ENCODE data around the gene LARP4.
A peak's percentile ranks its signal among the peaks of the same experiment; 100 is the strongest.
"Not testable (repeated sequence)": the region's sequence is repeated elsewhere in the genome, so short reads cannot be mapped to it uniquely, and the experiment has no call there.

LARP4 gene

DNA sequence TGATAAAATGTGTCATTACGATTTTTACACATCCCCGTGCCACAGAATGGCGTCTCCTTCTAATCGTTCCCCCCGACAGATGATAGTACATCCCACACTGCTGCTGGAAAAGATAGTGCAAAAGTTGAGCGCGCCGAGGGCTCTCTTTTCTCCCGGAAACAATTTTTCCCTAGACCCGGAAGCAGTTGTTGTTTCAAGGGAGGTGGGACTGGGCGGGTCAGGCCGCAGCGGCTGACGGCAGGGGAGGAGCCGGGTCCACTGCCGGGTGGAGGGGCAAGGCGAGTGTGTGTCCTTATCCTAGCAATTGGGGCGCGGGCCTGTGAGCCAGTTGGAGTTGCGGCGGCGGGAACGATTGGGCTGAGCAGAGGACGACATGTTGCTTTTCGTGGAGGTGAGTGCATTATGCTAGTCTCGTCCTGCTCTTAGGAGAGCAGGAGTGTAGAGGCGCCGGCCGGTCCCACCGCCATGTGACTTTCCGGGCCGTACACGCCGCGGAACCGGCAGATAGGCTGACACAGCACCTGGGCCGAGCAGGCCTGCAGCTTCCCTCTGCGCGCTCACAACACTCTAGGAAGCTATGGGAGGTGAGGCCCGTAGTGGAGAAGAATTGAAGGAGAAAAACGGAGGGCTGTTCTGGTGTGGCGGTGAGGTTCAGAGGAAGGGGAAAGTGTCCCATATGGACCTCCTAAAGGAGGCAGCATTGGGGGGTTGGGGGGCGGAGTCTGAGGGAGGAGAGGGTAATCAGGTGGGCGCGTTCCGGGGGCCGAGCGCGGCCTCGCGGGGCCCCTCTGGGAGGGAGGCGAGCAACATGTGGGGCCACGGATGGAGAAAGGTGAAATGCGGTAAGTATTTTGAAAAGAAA lies at the start of gene LARP4:
Gene LARP4 (plus strand): TSS at position 248 of the 862 bp plus-strand sequence. CDS start 126 bp downstream, at position 374.
- peak; percentile 81 to 88 for DNase-seq (ENCODE audit: low read depth in 2 of 2)

GRCh38 chr12:50351120-50352043 lies 49.3 kb upstream of the LARP4 start:
- DNase-seq (ENCODE audit: low read depth in 2 of 2): no peak

- no peak for DNase-seq (ENCODE audit: low read depth in 2 of 2)
Observed at GRCh38 chr12:50353404-50353803, 47.3 kb upstream of the LARP4 start.

- no peak for DNase-seq (ENCODE audit: low read depth in 2 of 2)
Observed at GRCh38 chr12:50353869-50354593, 46.7 kb upstream of the LARP4 start.

DNA sequence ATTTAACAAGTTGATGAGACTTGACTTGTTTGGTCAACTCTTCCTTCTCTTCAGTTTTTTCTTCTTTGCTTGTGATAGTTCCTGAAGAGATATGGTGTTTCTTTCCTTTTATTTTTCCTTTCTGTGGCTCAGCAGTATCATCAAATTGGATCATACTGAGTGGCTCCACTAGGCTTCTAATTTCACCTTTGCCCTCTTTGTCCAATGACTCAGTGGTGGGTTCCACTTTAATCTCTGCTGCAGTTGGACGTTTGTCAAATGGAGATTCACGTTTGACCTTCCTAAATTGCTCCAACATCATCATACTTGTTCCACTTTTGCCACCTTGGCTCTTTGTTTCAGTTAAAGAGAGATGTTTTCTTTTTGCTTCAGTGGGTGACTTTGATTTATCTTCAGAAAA lies 45.8 kb upstream of the LARP4 start:
- DNase-seq (ENCODE audit: low read depth in 2 of 2): no peak

DNA sequence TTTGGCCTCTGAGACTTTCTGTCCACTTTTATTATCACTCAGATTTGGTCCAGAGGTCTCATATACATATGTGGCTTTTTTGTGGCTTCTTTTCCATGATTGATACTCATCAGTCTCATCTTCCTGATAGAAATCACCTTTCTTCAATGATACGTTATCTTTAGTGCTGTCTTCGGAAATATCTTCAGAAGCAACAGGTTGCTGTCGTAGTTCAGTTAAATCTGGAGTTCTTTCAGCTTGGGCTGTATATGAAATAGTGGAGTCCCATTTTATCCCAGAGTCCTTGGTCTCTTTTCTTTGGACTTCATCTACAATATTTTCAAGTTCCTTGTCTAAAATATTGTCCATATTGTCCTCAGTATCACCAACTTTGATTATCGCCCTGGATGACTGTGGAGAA lies 45.3 kb upstream of the LARP4 start:
- DNase-seq (ENCODE audit: low read depth in 2 of 2): no peak

DNA sequence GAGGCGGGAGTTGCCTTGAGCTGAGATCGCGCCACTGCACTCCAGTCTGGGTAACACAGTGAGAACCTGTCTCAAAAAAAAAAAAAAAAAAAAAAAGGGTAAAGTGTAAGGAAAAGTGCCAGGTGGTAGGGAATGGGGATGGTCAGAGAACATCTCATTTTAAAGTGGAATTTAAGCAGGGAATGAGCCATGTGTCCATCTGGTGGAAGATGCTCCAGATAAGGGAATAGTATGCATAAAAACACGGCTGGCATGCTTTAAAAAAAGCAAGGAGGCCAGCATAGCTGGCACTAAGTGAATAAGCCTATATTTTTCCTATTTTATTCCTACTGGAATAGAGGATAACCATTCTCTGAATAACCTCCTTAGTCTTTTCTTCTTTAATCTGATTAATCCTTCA lies 38.0 kb upstream of the LARP4 start:
- DNase-seq (ENCODE audit: low read depth in 2 of 2): no peak

GRCh38 chr12:50363141-50363540 lies 37.5 kb upstream of the LARP4 start:
- no peak for DNase-seq (ENCODE audit: low read depth in 2 of 2)

- DNase-seq (ENCODE audit: low read depth in 2 of 2): no peak
Observed at GRCh38 chr12:50365709-50366406, 34.8 kb upstream of the LARP4 start.

- not testable (repeated sequence) for DNase-seq (ENCODE audit: low read depth in 2 of 2)
Observed at GRCh38 chr12:50370672-50371071, 30.0 kb upstream of the LARP4 start.

DNA sequence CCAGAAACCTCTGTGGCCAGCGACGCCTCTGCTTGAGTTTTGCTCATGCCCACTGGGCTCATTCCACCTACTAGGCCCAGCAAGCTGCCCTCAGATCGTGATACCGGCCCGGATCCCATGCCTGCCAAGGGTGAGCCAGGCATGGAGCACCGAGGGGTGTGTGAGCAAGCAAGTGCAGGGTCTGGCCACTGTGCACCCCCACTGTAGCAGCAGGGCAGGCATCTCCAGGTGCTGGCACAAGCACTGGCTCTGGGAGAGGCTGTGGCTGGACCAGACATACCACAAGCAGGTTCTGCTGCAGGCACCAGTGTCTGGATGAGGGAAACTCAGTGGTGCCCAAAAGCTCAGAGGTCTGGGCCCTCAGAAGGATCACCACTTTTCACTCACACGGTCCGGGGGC lies 24.9 kb upstream of the LARP4 start:
- DNase-seq (ENCODE audit: low read depth in 2 of 2): no peak

- no peak for DNase-seq (ENCODE audit: low read depth in 2 of 2)
Observed at GRCh38 chr12:50380761-50381325, 19.8 kb upstream of the LARP4 start.

GRCh38 chr12:50387487-50387886 lies 13.2 kb upstream of the LARP4 start:
- DNase-seq (ENCODE audit: low read depth in 2 of 2): no peak

GRCh38 chr12:50387972-50388478 lies 12.7 kb upstream of the LARP4 start:
- no peak for DNase-seq (ENCODE audit: low read depth in 2 of 2)

GRCh38 chr12:50388793-50389192 lies 11.9 kb upstream of the LARP4 start:
- not testable (repeated sequence) for DNase-seq (ENCODE audit: low read depth in 2 of 2)

DNA sequence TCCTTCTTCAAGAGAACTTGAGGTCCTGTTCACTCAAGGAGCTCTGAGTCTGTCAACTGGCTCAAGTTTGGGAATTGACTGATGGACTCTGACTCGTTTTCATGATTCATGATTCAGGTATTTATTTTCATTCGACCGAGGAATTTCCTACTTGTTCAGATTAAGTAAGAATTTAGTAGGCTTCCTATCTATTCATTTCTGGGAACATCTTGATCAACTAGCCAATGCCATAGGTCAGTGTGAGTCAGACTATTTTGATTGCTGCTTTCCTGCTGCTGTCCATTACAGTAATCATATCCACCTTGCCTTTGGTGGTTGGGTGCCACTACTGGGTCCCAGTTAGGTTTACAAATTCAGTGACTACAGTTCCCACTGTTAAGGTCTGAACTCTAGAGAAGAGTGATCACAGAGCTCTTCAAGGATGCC lies 10.4 kb upstream of the LARP4 start:
- no peak for DNase-seq (ENCODE audit: low read depth in 2 of 2)

- no peak for DNase-seq (ENCODE audit: low read depth in 2 of 2)
Observed at GRCh38 chr12:50394469-50395029, 6.1 kb upstream of the LARP4 start.

GRCh38 chr12:50397117-50397650 lies 3.5 kb upstream of the LARP4 start:
- DNase-seq (ENCODE audit: low read depth in 2 of 2): no peak

- no peak for DNase-seq (ENCODE audit: low read depth in 2 of 2)
Observed at GRCh38 chr12:50398931-50399330, 1.8 kb upstream of the LARP4 start.

DNA sequence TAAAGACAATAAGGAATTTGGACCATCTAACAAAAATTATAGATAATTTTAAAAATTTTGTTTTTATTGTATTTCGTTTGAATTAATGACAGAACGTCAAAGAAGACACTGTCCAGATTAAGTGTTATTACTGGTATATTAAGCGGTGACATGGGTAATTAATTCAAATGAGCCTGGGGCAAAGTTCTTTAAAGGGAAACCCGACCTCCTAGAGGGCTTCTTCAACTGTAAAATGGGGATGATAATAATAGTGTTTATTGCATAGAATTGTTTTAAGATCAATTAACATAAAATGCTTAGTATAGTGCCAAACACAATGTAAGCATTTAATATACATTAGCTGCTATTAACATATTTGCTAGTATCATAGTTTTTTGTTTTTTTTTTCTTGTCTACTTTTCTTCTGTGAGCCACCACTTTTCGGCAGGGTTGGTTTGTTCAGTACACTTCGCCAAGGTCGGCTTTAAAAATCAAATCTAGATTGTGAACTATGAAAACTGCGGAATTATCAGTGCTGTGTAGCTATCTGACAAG lies 514 bp upstream of the LARP4 start:
- DNase-seq (ENCODE audit: low read depth in 2 of 2): no peak
